H9 (cell line): ENCODE data around the gene PPM1N. TPM values are rescaled to one million over a fixed set of nuclear protein-coding genes. Genes with fewer than 3 reads are reported as not detected.

ENCODE experiments used
- DNase-seq: peaks from one replicate; pipeline ENCODE4 v3.0.0-alpha.2; 2017
- H2AFZ ChIP-seq: one replicate; pipeline ENCODE4 v1.6.1; 2013; ENCODE audit warnings: mild to moderate bottlenecking, low read length, control low read depth, moderate library complexity
- H2AK5ac ChIP-seq: 2 replicates; pipeline ENCODE4 v1.6.1; 2013; ENCODE audit warnings: low read length, control low read depth, mixed read lengths; ENCODE audit not compliant: insufficient read length
- H2BK120ac ChIP-seq: one replicate; pipeline ENCODE4 v1.6.1; 2013; ENCODE audit warnings: low read depth, mild to moderate bottlenecking, low read length, control low read depth, inconsistent platforms; ENCODE audit not compliant: poor library complexity, severe bottlenecking
- H2BK12ac ChIP-seq: 2 replicates; pipeline ENCODE4 v1.6.1; 2013; ENCODE audit warnings: low read length, control low read depth, mixed read lengths, low read depth; ENCODE audit not compliant: insufficient read length
- H2BK15ac ChIP-seq: 2 replicates; pipeline ENCODE4 v1.6.1; 2013; ENCODE audit warnings: low read depth, low read length, control low read depth
- H2BK20ac ChIP-seq: one replicate; pipeline ENCODE4 v1.6.1; 2013; ENCODE audit warnings: low read depth, mild to moderate bottlenecking, low read length, control low read depth, inconsistent platforms; ENCODE audit not compliant: poor library complexity, severe bottlenecking
- H2BK5ac ChIP-seq: 2 replicates; pipeline ENCODE4 v1.6.1; 2013; ENCODE audit warnings: low read length, control low read depth, mixed read lengths; ENCODE audit not compliant: insufficient read length
- H3K14ac ChIP-seq: 2 replicates; pipeline ENCODE4 v1.6.1; 2013; ENCODE audit warnings: low read length, control low read depth; ENCODE audit not compliant: insufficient read depth
- H3K18ac ChIP-seq: 2 replicates; pipeline ENCODE4 v1.6.1; 2013; ENCODE audit warnings: low read depth, mild to moderate bottlenecking, mixed read lengths, low read length, control low read depth; ENCODE audit not compliant: insufficient read length
- H3K23ac ChIP-seq: 2 replicates; pipeline ENCODE4 v1.6.1; 2013; ENCODE audit warnings: low read length, control low read depth, mixed read lengths, low read depth; ENCODE audit not compliant: insufficient read length
- H3K23me2 ChIP-seq: 2 replicates; pipeline ENCODE4 v1.6.1; 2013; ENCODE audit warnings: low read depth, mild to moderate bottlenecking, mixed read lengths, low read length, control low read depth; ENCODE audit not compliant: insufficient read length, poor library complexity, severe bottlenecking
- H3K27ac ChIP-seq: 2 replicates; pipeline ENCODE4 v1.5.1; 2013; ENCODE audit warnings: low read length, control low read depth, mixed read lengths, low read depth; ENCODE audit not compliant: insufficient read length
- H3K27me3 ChIP-seq: 2 replicates; pipeline ENCODE4 v1.6.1; 2013; ENCODE audit warnings: low read length, control low read depth, inconsistent platforms; ENCODE audit not compliant: insufficient read depth
- H3K4ac ChIP-seq: 2 replicates; pipeline ENCODE4 v1.6.1; 2013; ENCODE audit warnings: low read depth, mild to moderate bottlenecking, control low read depth, inconsistent platforms, low read length, moderate library complexity
- H3K4me1 ChIP-seq: 2 replicates; pipeline ENCODE4 v1.6.1; 2013; ENCODE audit warnings: low read length, control low read depth, inconsistent platforms; ENCODE audit not compliant: insufficient read depth
- H3K4me2 ChIP-seq: 2 replicates; pipeline ENCODE4 v1.6.1; 2013; ENCODE audit warnings: low read length, control low read depth, mixed read lengths; ENCODE audit not compliant: insufficient read length, insufficient read depth
- H3K56ac ChIP-seq: 2 replicates; pipeline ENCODE4 v1.6.1; 2013; ENCODE audit warnings: low read depth, mild to moderate bottlenecking, mixed read lengths, low read length, control low read depth; ENCODE audit not compliant: insufficient read length
- H3K79me1 ChIP-seq: 2 replicates; pipeline ENCODE4 v1.6.1; 2013; ENCODE audit warnings: low read depth, mild to moderate bottlenecking, moderate library complexity, low read length, control low read depth, inconsistent platforms; ENCODE audit not compliant: insufficient read depth, poor library complexity, severe bottlenecking
- H3K79me2 ChIP-seq: 2 replicates; pipeline ENCODE4 v1.6.1; 2013; ENCODE audit warnings: low read length, control low read depth, inconsistent platforms; ENCODE audit not compliant: insufficient read depth
- H3K9ac ChIP-seq: 2 replicates; pipeline ENCODE4 v1.6.1; 2013; ENCODE audit warnings: low read length, control low read depth, mixed read lengths; ENCODE audit not compliant: insufficient read length; ENCODE audit errors: extremely low read depth
- H3K9me3 ChIP-seq: one replicate; pipeline ENCODE4 v1.6.1; 2013; ENCODE audit warnings: low read depth, low read length, inconsistent platforms; ENCODE audit not compliant: control insufficient read depth
- H3T11ph ChIP-seq: one replicate; pipeline ENCODE4 v1.6.1; 2013; ENCODE audit warnings: mild to moderate bottlenecking, low read length, control low read depth, inconsistent platforms
- H4K20me1 ChIP-seq: one replicate; pipeline ENCODE4 v1.6.1; 2013; ENCODE audit not compliant: control insufficient read depth, insufficient read length, insufficient read depth
- H4K5ac ChIP-seq: 2 replicates; pipeline ENCODE4 v1.6.1; 2013; ENCODE audit warnings: low read depth, mild to moderate bottlenecking, mixed read lengths, low read length, control low read depth; ENCODE audit not compliant: insufficient read length
- H4K8ac ChIP-seq: replicated peaks from 2 replicates; pipeline ENCODE4 v1.6.1; 2013; ENCODE audit warnings: low read length, control low read depth, mixed read lengths, low read depth; ENCODE audit not compliant: insufficient read length
- H4K91ac ChIP-seq: 2 replicates; pipeline ENCODE4 v1.6.1; 2013; ENCODE audit warnings: low read depth, mild to moderate bottlenecking, moderate library complexity, mixed read lengths, low read length, control low read depth; ENCODE audit not compliant: insufficient read length
- H3K27ac Mint-ChIP-seq, 3 experiments: 2 replicates in 2 of 3; 3 replicates in 1 of 3; pipeline ENCODE4 v1.8.0; 2020 to 2021; ENCODE audit warnings: mixed read lengths in 3 of 3, mild to moderate bottlenecking in 1 of 3, moderate library complexity in 1 of 3
- H3K27me3 Mint-ChIP-seq: 2 replicates; pipeline ENCODE4 v1.8.0; 2021; ENCODE audit warnings: low read depth, mild to moderate bottlenecking, moderate library complexity, mixed read lengths
- H3K36me3 Mint-ChIP-seq, 3 experiments: 2 replicates in 2 of 3; 3 replicates in 1 of 3; pipeline ENCODE4 v1.8.0; 2020 to 2021; ENCODE audit warnings: low read depth in 3 of 3, mixed read lengths in 3 of 3; ENCODE audit not compliant: insufficient read depth in 1 of 3
- H3K4me1 Mint-ChIP-seq, 2 experiments: 2 replicates each; pipeline ENCODE4 v1.8.0; 2020; ENCODE audit warnings: mixed read lengths in 2 of 2
- H3K4me3 Mint-ChIP-seq, 2 experiments: 2 replicates in 1 of 2; 3 replicates in 1 of 2; pipeline ENCODE4 v1.8.0; 2020 to 2021; ENCODE audit warnings: mild to moderate bottlenecking in 2 of 2, mixed read lengths in 2 of 2, moderate library complexity in 1 of 2
- H3K9me3 Mint-ChIP-seq, 2 experiments: 2 replicates in 1 of 2; 3 replicates in 1 of 2; pipeline ENCODE4 v1.8.0; 2020; ENCODE audit warnings: mild to moderate bottlenecking in 2 of 2, mixed read lengths in 2 of 2, moderate library complexity in 1 of 2
- WGBS: extraction: QIAGEN DNeasy Blood & Tissue Kit; methylation state at CpG from one replicate; pipeline ENCODE4 v1.1.7; 2013; ENCODE audit warnings: missing lambda C conversion rate, low lambda C conversion rate, mixed read lengths; ENCODE audit not compliant: insufficient read length; ENCODE audit errors: extremely low coverage; 5-methylcytosine and 5-hydroxymethylcytosine counted together
- total RNA-seq: library from RNA; stranded (reverse); gene quantifications from 2 replicates; pipeline ENCODE4 v1.2.1, GENCODE V29; 2021
- TF ChIP-seq, protein P1 (sequence below): fragments of 200-600 bp; sonication (generic); conservative IDR thresholded peaks from 3 replicates; pipeline ENCODE4 v1.8.0; 2021; ENCODE audit warnings: antibody characterized with exemption, mild to moderate bottlenecking

Gene PPM1N
- total RNA-seq, 1 experiment from 2014 or later: 7.7 TPM

GRCh38 chr19:45524575-45525129, 26.4 kb downstream of the PPM1N start:
- H4K20me1 ChIP-seq: no peaks in the 10 kb centered on the region
- Mint-ChIP-seq H3K27ac (no peak overlapping the region), H3K27me3 (peaks cover 5% of the 10 kb centered on the region), H3K4me1 (peaks cover 19 to 25% of the 10 kb centered on the region in 2 experiments), H3K9me3 (no peaks in the 10 kb centered on the region), H3K4me3 (no peak overlapping the region; a peak in 1 of 5 replicates), H3K36me3 (peaks cover 30 to 68% (median 47%) of the 10 kb centered on the region in 3 experiments)
- H3T11ph ChIP-seq: no peak overlapping the region
- H3K56ac ChIP-seq: no peak overlapping the region
- H3K27me3 ChIP-seq: peaks cover 3% of the 10 kb centered on the region; the same call in 1 of the 2 replicates
- no peak overlapping the region for H2BK5ac ChIP-seq
- no peak overlapping the region for H3K4ac ChIP-seq
- no peak overlapping the region for H3K23ac ChIP-seq
- H3K27ac ChIP-seq: no peak overlapping the region
- no peak overlapping the region for H3K14ac ChIP-seq
- H2AK5ac ChIP-seq: no peak overlapping the region
- no peak overlapping the region for H2AFZ ChIP-seq
- no peak for DNase-seq
- H3K79me1 ChIP-seq: no peaks in the 10 kb centered on the region
- TF ChIP-seq, protein P1, sequence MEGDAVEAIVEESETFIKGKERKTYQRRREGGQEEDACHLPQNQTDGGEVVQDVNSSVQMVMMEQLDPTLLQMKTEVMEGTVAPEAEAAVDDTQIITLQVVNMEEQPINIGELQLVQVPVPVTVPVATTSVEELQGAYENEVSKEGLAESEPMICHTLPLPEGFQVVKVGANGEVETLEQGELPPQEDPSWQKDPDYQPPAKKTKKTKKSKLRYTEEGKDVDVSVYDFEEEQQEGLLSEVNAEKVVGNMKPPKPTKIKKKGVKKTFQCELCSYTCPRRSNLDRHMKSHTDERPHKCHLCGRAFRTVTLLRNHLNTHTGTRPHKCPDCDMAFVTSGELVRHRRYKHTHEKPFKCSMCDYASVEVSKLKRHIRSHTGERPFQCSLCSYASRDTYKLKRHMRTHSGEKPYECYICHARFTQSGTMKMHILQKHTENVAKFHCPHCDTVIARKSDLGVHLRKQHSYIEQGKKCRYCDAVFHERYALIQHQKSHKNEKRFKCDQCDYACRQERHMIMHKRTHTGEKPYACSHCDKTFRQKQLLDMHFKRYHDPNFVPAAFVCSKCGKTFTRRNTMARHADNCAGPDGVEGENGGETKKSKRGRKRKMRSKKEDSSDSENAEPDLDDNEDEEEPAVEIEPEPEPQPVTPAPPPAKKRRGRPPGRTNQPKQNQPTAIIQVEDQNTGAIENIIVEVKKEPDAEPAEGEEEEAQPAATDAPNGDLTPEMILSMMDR: no peak
- H4K8ac ChIP-seq: no peak overlapping the region
- H3K18ac ChIP-seq: no peak overlapping the region
- no peaks in the 10 kb centered on the region for H3K4me1 ChIP-seq
- H4K5ac ChIP-seq: no peak overlapping the region
- 0 out of 2 replicates have a peak, but pooled peaks cover 2% of the 10 kb centered on the region for H3K79me2 ChIP-seq
- H2BK20ac ChIP-seq: no peak overlapping the region
- H3K9ac ChIP-seq: no peak overlapping the region
- H2BK15ac ChIP-seq: no peak overlapping the region
- H4K91ac ChIP-seq: no peak overlapping the region
- no peak overlapping the region for H2BK120ac ChIP-seq
- H3K23me2 ChIP-seq: peaks cover 15% of the 10 kb centered on the region
- no peak overlapping the region for H3K4me2 ChIP-seq
- no peaks in the 10 kb centered on the region for H3K9me3 ChIP-seq
- no peak overlapping the region for H2BK12ac ChIP-seq
- no CpG with 5 or more reads among the region's 15 CpGs for WGBS
